NOMO-1 (cell line): ENCODE data around the gene C20orf202.
"Not testable (repeated sequence)": the region's sequence is repeated elsewhere in the genome, so short reads cannot be mapped to it uniquely, and the experiment has no call there.

Source experiments
- DNase-seq, 2 experiments: peaks; one replicate each; lab custom pipeline; 2025; ENCODE audit not compliant: unreplicated experiment in 2 of 2; lab: John Stamatoyannopoulos, UW

Gene C20orf202

GRCh38 chr20:1242530-1242929 is 39.3 kb downstream of the C20orf202 start:
- no peak for DNase-seq

- no peak for DNase-seq
Measured at GRCh38 chr20:1245578-1245977, 42.3 kb downstream of the C20orf202 start.

GRCh38 chr20:1247689-1248088 is 44.4 kb downstream of the C20orf202 start:
- no peak for DNase-seq

- DNase-seq: not testable (repeated sequence)
Measured at GRCh38 chr20:1250282-1250681, 47.0 kb downstream of the C20orf202 start.

GRCh38 chr20:1252416-1252815 is 49.2 kb downstream of the C20orf202 start:
- DNase-seq: no peak

- no peak for DNase-seq
Measured at GRCh38 chr20:1254254-1254653, 51.0 kb downstream of the C20orf202 start.

GRCh38 chr20:1255675-1256074 is 52.4 kb downstream of the C20orf202 start:
- no peak for DNase-seq
